Gastrocnemius medialis (tissue), 4 donors: ENCODE measurements around the gene HIRA.

Experiments used
- POLR2A ChIP-seq, 2 donors: fragments of 450-650 bp; IDR thresholded peaks; one replicate each; pipeline ENCODE4 v1.6.1; 2017; ENCODE audit warnings: antibody characterized with exemption in 2 of 2, mild to moderate bottlenecking in 2 of 2, moderate library complexity in 2 of 2
- TF ChIP-seq, protein P1 (sequence below), 5 experiments: fragments of 450-650 bp in 3 of 5; fragments of 200-600 bp in 2 of 5; sonication (generic) in 2 of 5; IDR thresholded peaks in 4 of 5; conservative IDR thresholded peaks in 1 of 5; 1 replicate in 4 of 5; 2 replicates in 1 of 5; pipeline ENCODE4 v1.5.1; 2016 to 2019; ENCODE audit warnings: antibody characterized with exemption in 5 of 5, mild to moderate bottlenecking in 3 of 5, moderate library complexity in 3 of 5

- TF ChIP-seq, protein P1, sequence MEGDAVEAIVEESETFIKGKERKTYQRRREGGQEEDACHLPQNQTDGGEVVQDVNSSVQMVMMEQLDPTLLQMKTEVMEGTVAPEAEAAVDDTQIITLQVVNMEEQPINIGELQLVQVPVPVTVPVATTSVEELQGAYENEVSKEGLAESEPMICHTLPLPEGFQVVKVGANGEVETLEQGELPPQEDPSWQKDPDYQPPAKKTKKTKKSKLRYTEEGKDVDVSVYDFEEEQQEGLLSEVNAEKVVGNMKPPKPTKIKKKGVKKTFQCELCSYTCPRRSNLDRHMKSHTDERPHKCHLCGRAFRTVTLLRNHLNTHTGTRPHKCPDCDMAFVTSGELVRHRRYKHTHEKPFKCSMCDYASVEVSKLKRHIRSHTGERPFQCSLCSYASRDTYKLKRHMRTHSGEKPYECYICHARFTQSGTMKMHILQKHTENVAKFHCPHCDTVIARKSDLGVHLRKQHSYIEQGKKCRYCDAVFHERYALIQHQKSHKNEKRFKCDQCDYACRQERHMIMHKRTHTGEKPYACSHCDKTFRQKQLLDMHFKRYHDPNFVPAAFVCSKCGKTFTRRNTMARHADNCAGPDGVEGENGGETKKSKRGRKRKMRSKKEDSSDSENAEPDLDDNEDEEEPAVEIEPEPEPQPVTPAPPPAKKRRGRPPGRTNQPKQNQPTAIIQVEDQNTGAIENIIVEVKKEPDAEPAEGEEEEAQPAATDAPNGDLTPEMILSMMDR (IDR thresholded peaks at IDR 0.05 in 4 of 5, conservative IDR thresholded peaks at IDR 0.05 in 1 of 5), result no peak
- no peak for TF ChIP-seq POLR2A (IDR thresholded peaks at IDR 0.05)
Observed at GRCh38 chr22:19325296-19325948, 106.1 kb downstream of the HIRA start.
